GM18519 (cell line): ENCODE data around the gene SELENON.

ENCODE experiments used
- ATAC-seq: cut with Tn5 transposase; IDR thresholded peaks from one replicate; pipeline ENCODE4 v1.9.1; 2021; ENCODE audit warnings: mild to moderate bottlenecking, moderate library complexity; ENCODE audit not compliant: unreplicated experiment, low FRiP score

Gene SELENON

GRCh38 chr1:25792115-25792514 is 7.9 kb upstream of the SELENON start:
- no peak for ATAC-seq

- no peak for ATAC-seq
These were observed 6.3 kb upstream of the SELENON start for GRCh38 chr1:25793585-25794170.

- no peak for ATAC-seq
These were observed 5.7 kb upstream of the SELENON start for GRCh38 chr1:25794325-25794724.

GRCh38 chr1:25795211-25795610 is 4.8 kb upstream of the SELENON start:
- ATAC-seq = no peak

GRCh38 chr1:25795946-25796810 is 3.8 kb upstream of the SELENON start:
- no peak for ATAC-seq

GRCh38 chr1:25796811-25797458 is 3.1 kb upstream of the SELENON start:
- ATAC-seq = no peak

- no peak for ATAC-seq
These were observed 2.1 kb upstream of the SELENON start for GRCh38 chr1:25797939-25798338.

GRCh38 chr1:25798666-25799351 is 1.2 kb upstream of the SELENON start:
- ATAC-seq = no peak

GRCh38 chr1:25799352-25799934 is 550 bp upstream of the SELENON start:
- no peak for ATAC-seq

- no peak for ATAC-seq
These were observed 847 bp downstream of the SELENON start for GRCh38 chr1:25800703-25801377.

GRCh38 chr1:25802915-25803314 is 2.9 kb downstream of the SELENON start:
- ATAC-seq = no peak

- no peak for ATAC-seq
These were observed 3.4 kb downstream of the SELENON start for GRCh38 chr1:25803368-25803767.

GRCh38 chr1:25804244-25804963 is 4.4 kb downstream of the SELENON start:
- ATAC-seq = no peak

GRCh38 chr1:25804964-25805862 is 5.2 kb downstream of the SELENON start:
- no peak for ATAC-seq

- no peak for ATAC-seq
These were observed 5.9 kb downstream of the SELENON start for GRCh38 chr1:25805863-25806225.

- no peak for ATAC-seq
These were observed 6.4 kb downstream of the SELENON start for GRCh38 chr1:25806418-25806817.

- ATAC-seq = no peak
These were observed 7.7 kb downstream of the SELENON start for GRCh38 chr1:25807480-25808390.
